Endothelial cell of umbilical vein (primary cell): ENCODE measurements around the gene ACER3. TPM values are rescaled to one million over a fixed set of nuclear protein-coding genes. Genes with fewer than 3 reads are reported as not detected.

Experiments used
- BruUV-seq: library from RNA; stranded (reverse); fragments of 400-500 nt; replicated peaks from 2 replicates; lab custom pipeline; 2021; lab: Mats Ljungman, UMichigan
- CTCF ChIA-PET: fragments of 300-600, 350-600 bp; sonication (Branson Sonifier 250); formaldehyde crosslinking; loops from one replicate; lab custom pipeline; 2021; ENCODE audit warnings: antibody characterized with exemption, inconsistent platforms; lab: Charles Lee
- POLR2A ChIA-PET: fragments of 300-600, 350-600 bp; sonication (Branson Sonifier 250); formaldehyde crosslinking; loops from one replicate; lab custom pipeline; 2021; ENCODE audit warnings: antibody characterized with exemption, inconsistent platforms; lab: Charles Lee
- DNase-seq: peaks from one replicate; pipeline ENCODE4 v3.0.0-alpha.2; 2011; ENCODE audit warnings: low read depth, low spot score
- FAIRE-seq: peaks from 2 replicates; lab custom pipeline; 2011; peaks lifted over from hg19 to GRCh38; lab: Jason Lieb, UNC
- H2AFZ ChIP-seq: 2 replicates; pipeline ENCODE4 v1.6.0; 2012; ENCODE audit warnings: low read depth, low read length, control low read depth, inconsistent platforms
- H3K27ac ChIP-seq: 2 replicates; pipeline ENCODE4 v1.5.1; 2011; ENCODE audit warnings: low read depth, mild to moderate bottlenecking, control low read depth, low read length, moderate library complexity; ENCODE audit not compliant: insufficient read depth
- H3K27me3 ChIP-seq, 2 experiments: 2 replicates each; pipeline versions ENCODE4 v1.6.0 to v1.6.1; 2011; ENCODE audit warnings: low read length in 2 of 2, mixed read lengths in 1 of 2; ENCODE audit not compliant: control insufficient read depth in 2 of 2, insufficient read depth in 2 of 2
- H3K36me3 ChIP-seq, 2 experiments: 2 replicates in 1 of 2; 3 replicates in 1 of 2; pipeline ENCODE4 v1.5.1; 2011; ENCODE audit warnings: low read length in 2 of 2, mild to moderate bottlenecking in 1 of 2, moderate library complexity in 1 of 2; ENCODE audit not compliant: control insufficient read depth in 2 of 2, insufficient read depth in 2 of 2; ENCODE audit errors: extremely low read depth in 1 of 2
- H3K4me1 ChIP-seq: 3 replicates; pipeline ENCODE4 v1.5.1; 2011; ENCODE audit warnings: mild to moderate bottlenecking, low read length; ENCODE audit not compliant: control insufficient read depth, insufficient read depth; ENCODE audit errors: extremely low read depth
- H3K4me2 ChIP-seq: 2 replicates; pipeline ENCODE4 v1.6.1; 2011; ENCODE audit warnings: low read length, control low read depth, mixed read lengths; ENCODE audit not compliant: insufficient read depth
- H3K4me3 ChIP-seq, 3 experiments: fragments of 200-600 bp in 1 of 3; sonication (generic), shearing (Covaris generic) in 1 of 3; replicated peaks in 1 of 3; 2 replicates each; pipeline ENCODE4 v1.5.1; 2011 to 2016; ENCODE audit warnings: control low read depth in 3 of 3, low read length in 3 of 3, mild to moderate bottlenecking in 2 of 3, inconsistent platforms in 1 of 3, low read depth in 1 of 3, moderate library complexity in 1 of 3; ENCODE audit not compliant: insufficient read depth in 1 of 3
- H3K79me2 ChIP-seq: 2 replicates; pipeline ENCODE4 v1.6.0; 2012; ENCODE audit warnings: low read length, inconsistent platforms; ENCODE audit not compliant: control insufficient read depth, insufficient read depth
- H3K9ac ChIP-seq: replicated peaks from 2 replicates; pipeline ENCODE3; 2011; ENCODE audit warnings: low read length, control low read depth; ENCODE audit not compliant: insufficient read depth; ENCODE audit errors: extremely low read depth
- H3K9me1 ChIP-seq: replicated peaks from 3 replicates; pipeline ENCODE4 v1.6.0; 2011; ENCODE audit warnings: mild to moderate bottlenecking, low read length; ENCODE audit not compliant: control insufficient read depth, insufficient read depth; ENCODE audit errors: extremely low read depth
- H3K9me3 ChIP-seq: replicated peaks from 2 replicates; pipeline ENCODE4 v1.5.1; 2012; ENCODE audit warnings: low read length, inconsistent platforms; ENCODE audit not compliant: control insufficient read depth, insufficient read depth
- H4K20me1 ChIP-seq: replicated peaks from 2 replicates; pipeline ENCODE3; 2011; ENCODE audit warnings: mild to moderate bottlenecking, low read length; ENCODE audit not compliant: control insufficient read depth, insufficient read depth; ENCODE audit errors: extremely low read depth
- FOS ChIP-seq: IDR thresholded peaks from 2 replicates; pipeline ENCODE4 v1.6.1; 2011; ENCODE audit warnings: mild to moderate bottlenecking, low read length, moderate library complexity, borderline replicate concordance; ENCODE audit not compliant: insufficient read depth
- JUN ChIP-seq: IDR thresholded peaks from 2 replicates; pipeline ENCODE4 v1.6.1; 2011; ENCODE audit warnings: borderline replicate concordance, low read depth; ENCODE audit not compliant: insufficient read length, insufficient read depth
- POLR2A ChIP-seq: IDR thresholded peaks from 2 replicates; pipeline ENCODE4 v1.6.1; 2012; ENCODE audit warnings: low read depth, mild to moderate bottlenecking, control low read depth, low read length
- POLR2AphosphoS5 ChIP-seq: IDR thresholded peaks from 2 replicates; pipeline ENCODE4 v1.6.1; 2012; ENCODE audit warnings: low read depth, mild to moderate bottlenecking, control low read depth, low read length, moderate library complexity; ENCODE audit not compliant: insufficient read depth
- dilution Hi-C: fragments of 300-500 bp; cut with MboI; formaldehyde crosslinking; loops from one replicate; pipeline ENCODE4 v1.15.0; 2019; ENCODE audit warnings: low sequenced_read_pairs; ENCODE audit not compliant: extremely low pct_ligation_motif_present
- intact Hi-C: fragments of 100-400 bp; cut with micrococcal nuclease; formaldehyde crosslinking; loops from one replicate; pipeline ENCODE4 v1.10.0; 2022
- polyA plus RNA-seq, 4 experiments: library from polyadenylated mRNA; depleted of rRNA in 3 of 4; stranded (reverse) in 3 of 4; unstranded in 1 of 4; fragments of >200 nt; gene quantifications; 2 replicates each; pipeline versions ENCODE4 v1.2.1 to v1.2.3, GENCODE V29; 2011 to 2012; ENCODE audit warnings: missing spikeins in 1 of 4
- total RNA-seq: library from RNA; stranded (reverse); gene quantifications from 2 replicates; pipeline ENCODE4 v1.2.3, GENCODE V29; 2021
- TF ChIP-seq, protein P1 (sequence below), 2 donors: IDR thresholded peaks; 1 replicate in 1 of 2; 2 replicates in 1 of 2; pipeline ENCODE4 v1.5.1; 2011; ENCODE audit warnings: low read length in 2 of 2, mild to moderate bottlenecking in 2 of 2, moderate library complexity in 2 of 2, control low read depth in 1 of 2, inconsistent platforms in 1 of 2, low read depth in 1 of 2; ENCODE audit not compliant: insufficient read depth in 1 of 2; ENCODE audit errors: extremely low read depth in 1 of 2

The ACER3 gene
- total and polyA plus RNA-seq, 2 donors (not counting 3 experiments of a cell fraction or from before 2014, with no cell fraction given): 9.9 to 31.6 TPM

DNA sequence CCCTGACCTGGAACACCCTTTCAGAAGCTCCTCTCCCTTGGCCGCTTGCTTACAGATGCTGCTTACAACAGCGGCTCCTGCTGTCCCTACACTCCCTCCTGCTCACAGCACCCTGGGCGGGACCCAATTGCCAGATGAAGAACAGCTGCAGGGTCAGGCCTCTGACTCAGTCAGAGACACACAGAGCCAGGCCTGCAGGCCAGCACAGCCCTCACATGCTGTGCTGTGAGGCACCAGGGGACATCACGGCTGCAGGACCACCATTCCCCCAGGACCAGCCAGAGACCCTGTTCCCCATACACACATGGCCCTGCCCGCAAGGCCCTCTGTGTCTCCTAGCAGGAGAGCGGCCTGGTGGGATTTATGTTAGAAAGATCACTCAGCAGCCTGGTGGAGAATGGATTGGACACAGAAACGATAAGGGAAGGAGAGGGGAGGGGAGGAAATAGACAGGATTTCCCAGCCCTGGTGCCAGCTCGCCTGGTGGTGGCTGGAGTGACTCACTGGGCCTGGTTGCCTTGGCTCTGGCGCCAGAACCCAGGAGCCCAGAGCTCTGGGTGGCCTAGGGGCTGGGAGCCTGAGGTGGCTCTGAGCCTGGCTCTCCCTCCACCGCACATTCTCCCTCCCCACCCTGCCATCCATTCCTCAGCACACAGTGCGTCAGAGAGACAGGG is 212.7 kb downstream of the ACER3 start:
- POLR2A ChIA-PET: no interaction called here
- no TSS peak for BruUV-seq

More for the DNA sequence above, 212.7 kb downstream of the ACER3 start:
- DNase-seq (peak; percentile 88), FAIRE-seq (peak; percentile 94)
- Histone ChIP-seq H3K4me3 (no peak overlapping the region), H3K4me1 (peaks cover 30% of the 10 kb centered on the region), H3K27ac (peak overlapping the region; percentile 80), H3K79me2 (no peaks in the 10 kb centered on the region), H3K27me3 (no peaks in the 10 kb centered on the region), H3K4me2 (peak overlapping the region; percentile 12), H4K20me1 (no peaks in the 10 kb centered on the region), H3K9me3 (no peaks in the 10 kb centered on the region), H2AFZ (peak overlapping the region; percentile 1), H3K36me3 (no peaks in the 10 kb centered on the region), H3K9me1 (no peaks in the 10 kb centered on the region), H3K9ac (peak overlapping the region; percentile 47)
- intact Hi-C loops (loop anchor here (1.0 kb wide), 3 partner anchors 9 to 26 kb away; no protein-coding TSS in a partner anchor), dilution Hi-C loops (no loop called here)
- TF ChIP-seq JUN (peak; percentile 45), FOS (peak; percentile 23), POLR2A (no peak), POLR2AphosphoS5 (peak; percentile 52)
- TF ChIP-seq, protein P1, sequence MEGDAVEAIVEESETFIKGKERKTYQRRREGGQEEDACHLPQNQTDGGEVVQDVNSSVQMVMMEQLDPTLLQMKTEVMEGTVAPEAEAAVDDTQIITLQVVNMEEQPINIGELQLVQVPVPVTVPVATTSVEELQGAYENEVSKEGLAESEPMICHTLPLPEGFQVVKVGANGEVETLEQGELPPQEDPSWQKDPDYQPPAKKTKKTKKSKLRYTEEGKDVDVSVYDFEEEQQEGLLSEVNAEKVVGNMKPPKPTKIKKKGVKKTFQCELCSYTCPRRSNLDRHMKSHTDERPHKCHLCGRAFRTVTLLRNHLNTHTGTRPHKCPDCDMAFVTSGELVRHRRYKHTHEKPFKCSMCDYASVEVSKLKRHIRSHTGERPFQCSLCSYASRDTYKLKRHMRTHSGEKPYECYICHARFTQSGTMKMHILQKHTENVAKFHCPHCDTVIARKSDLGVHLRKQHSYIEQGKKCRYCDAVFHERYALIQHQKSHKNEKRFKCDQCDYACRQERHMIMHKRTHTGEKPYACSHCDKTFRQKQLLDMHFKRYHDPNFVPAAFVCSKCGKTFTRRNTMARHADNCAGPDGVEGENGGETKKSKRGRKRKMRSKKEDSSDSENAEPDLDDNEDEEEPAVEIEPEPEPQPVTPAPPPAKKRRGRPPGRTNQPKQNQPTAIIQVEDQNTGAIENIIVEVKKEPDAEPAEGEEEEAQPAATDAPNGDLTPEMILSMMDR (IDR thresholded peaks at IDR 0.05; ENCODE audit: extremely low read depth in 1 of 2, insufficient read depth in 1 of 2, low read depth in 1 of 2, low read length in 2 of 2): peak; percentile 28 to 46
- CTCF ChIA-PET: interaction anchor here (0.6 to 3.4 kb wide), 11 partner anchors 9 to 154 kb away, joined by 3 to 44 read pairs (median 5); no protein-coding TSS in a partner anchor
